H1 (cell line): ENCODE measurements around the gene RAB3IL1. TPM values are rescaled to one million over a fixed set of nuclear protein-coding genes. Genes with fewer than 3 reads are reported as not detected.
A peak's percentile ranks its signal among the peaks of the same experiment; 100 is the strongest.

ENCODE experiments used
- CTCF ChIA-PET: fragments of 300-600 bp; sonication (Branson Sonifier 250); formaldehyde crosslinking; loops from one replicate; lab custom pipeline; 2021; ENCODE audit not compliant: partially characterized antibody; lab: Charles Lee
- POLR2A ChIA-PET: fragments of 300-600 bp; sonication (Branson Sonifier 250); formaldehyde crosslinking; loops from one replicate; lab custom pipeline; 2021; ENCODE audit warnings: inconsistent platforms; ENCODE audit not compliant: partially characterized antibody; lab: Charles Lee
- DNase-seq, 2 experiments: peaks; one replicate each; pipeline versions ENCODE4 v3.0.0 to v3.0.0-alpha.2; 2010 to 2022; ENCODE audit warnings: low spot score in 2 of 2, low read depth in 1 of 2, mixed read lengths in 1 of 2
- FAIRE-seq: peaks from 2 replicates; lab custom pipeline; 2011; peaks lifted over from hg19 to GRCh38; lab: Jason Lieb, UNC
- H2AFZ ChIP-seq: 2 replicates; pipeline ENCODE4 v1.8.1; 2012; ENCODE audit warnings: low read length, inconsistent platforms
- H2AK5ac ChIP-seq: 2 replicates; pipeline ENCODE4 v1.6.1; 2013; ENCODE audit warnings: low read depth, low read length
- H2BK120ac ChIP-seq: replicated peaks from 2 replicates; pipeline ENCODE3; 2013; ENCODE audit warnings: low read depth, low read length, inconsistent platforms
- H2BK12ac ChIP-seq: 2 replicates; pipeline ENCODE4 v1.6.1; 2013; ENCODE audit warnings: low read depth, low read length
- H2BK15ac ChIP-seq: 2 replicates; pipeline ENCODE4 v1.6.1; 2013; ENCODE audit warnings: low read length
- H2BK20ac ChIP-seq: 2 replicates; pipeline ENCODE4 v1.6.1; 2013; ENCODE audit warnings: low read length
- H2BK5ac ChIP-seq: 2 replicates; pipeline ENCODE4 v1.6.1; 2013; ENCODE audit warnings: low read depth, low read length
- H3K14ac ChIP-seq: 2 replicates; pipeline ENCODE4 v1.6.1; 2013; ENCODE audit warnings: inconsistent platforms; ENCODE audit not compliant: insufficient read length
- H3K18ac ChIP-seq: 2 replicates; pipeline ENCODE4 v1.6.1; 2013; ENCODE audit warnings: low read length; ENCODE audit errors: extremely low read depth
- H3K23ac ChIP-seq: 2 replicates; pipeline ENCODE4 v1.6.1; 2013; ENCODE audit warnings: inconsistent platforms; ENCODE audit not compliant: insufficient read length
- H3K23me2 ChIP-seq: 2 replicates; pipeline ENCODE4 v1.6.1; 2013; ENCODE audit warnings: low read depth, low read length
- H3K27ac ChIP-seq: 2 replicates; pipeline ENCODE4 v1.6.1; 2011; ENCODE audit warnings: low read depth, low read length, inconsistent platforms
- H3K27me3 ChIP-seq, 4 experiments: replicated peaks in 1 of 4; 1 replicate in 1 of 4; 2 replicates in 3 of 4; pipeline versions ENCODE4 v1.6.1 to v1.8.1; 2011 to 2013; ENCODE audit warnings: low read length in 3 of 4, mild to moderate bottlenecking in 3 of 4, inconsistent platforms in 2 of 4, mixed read lengths in 2 of 4, moderate library complexity in 1 of 4; ENCODE audit not compliant: control insufficient read depth in 3 of 4, insufficient read depth in 3 of 4; ENCODE audit errors: extremely low read depth in 1 of 4
- H3K36me3 ChIP-seq, 4 experiments: 2 replicates each; pipeline versions ENCODE4 v1.6.1 to v1.8.1; 2011 to 2013; ENCODE audit warnings: mild to moderate bottlenecking in 4 of 4, low read length in 3 of 4, moderate library complexity in 2 of 4, control low read depth in 1 of 4, inconsistent platforms in 1 of 4; ENCODE audit not compliant: insufficient read depth in 4 of 4, control insufficient read depth in 2 of 4
- H3K4ac ChIP-seq: replicated peaks from 2 replicates; pipeline ENCODE3; 2013; ENCODE audit warnings: low read length, low read depth, mixed read lengths, inconsistent platforms; ENCODE audit not compliant: insufficient read length
- H3K4me1 ChIP-seq, 4 experiments: replicated peaks in 1 of 4; 1 replicate in 1 of 4; 2 replicates in 3 of 4; pipeline versions ENCODE4 v1.6.1 to v1.8.1; 2011 to 2013; ENCODE audit warnings: low read length in 3 of 4, inconsistent platforms in 2 of 4, mixed read lengths in 1 of 4; ENCODE audit not compliant: insufficient read depth in 4 of 4, control insufficient read depth in 3 of 4
- H3K4me2 ChIP-seq, 2 experiments: 2 replicates each; pipeline versions ENCODE4 v1.6.1 to v1.8.1; 2011 to 2013; ENCODE audit warnings: low read depth in 2 of 2, low read length in 2 of 2, control low read depth in 1 of 2, inconsistent platforms in 1 of 2, mild to moderate bottlenecking in 1 of 2; ENCODE audit not compliant: insufficient read depth in 1 of 2
- H3K4me3 ChIP-seq, 4 experiments: fragments of 200-600, 300-600 bp in 1 of 4; sonication (generic), shearing (Covaris generic), sonication (Bioruptor Twin) in 1 of 4; 2 replicates each; pipeline versions ENCODE4 v1.5.1 to v1.8.1; 2011 to 2016; ENCODE audit warnings: low read length in 4 of 4, low read depth in 3 of 4, control low read depth in 2 of 4, inconsistent platforms in 2 of 4, mild to moderate bottlenecking in 2 of 4, mixed read lengths in 1 of 4, moderate library complexity in 1 of 4; ENCODE audit not compliant: insufficient read depth in 2 of 4; ENCODE audit errors: extremely low read depth in 1 of 4
- H3K56ac ChIP-seq: replicated peaks from 2 replicates; pipeline ENCODE3; 2013; ENCODE audit warnings: low read depth, mild to moderate bottlenecking, mixed read lengths, low read length, inconsistent platforms; ENCODE audit not compliant: insufficient read length
- H3K79me1 ChIP-seq: 2 replicates; pipeline ENCODE4 v1.6.1; 2013; ENCODE audit warnings: low read depth, low read length, control low read depth
- H3K79me2 ChIP-seq, 2 experiments: 2 replicates each; pipeline versions ENCODE4 v1.6.1 to v1.8.1; 2012 to 2013; ENCODE audit warnings: low read length in 2 of 2, mild to moderate bottlenecking in 2 of 2, inconsistent platforms in 1 of 2; ENCODE audit not compliant: insufficient read depth in 2 of 2, control insufficient read depth in 1 of 2
- H3K9ac ChIP-seq, 4 experiments: replicated peaks in 1 of 4; 1 replicate in 1 of 4; 2 replicates in 3 of 4; pipeline versions ENCODE4 v1.6.1 to v1.8.1; 2011 to 2013; ENCODE audit warnings: low read depth in 3 of 4, low read length in 3 of 4, control low read depth in 2 of 4, mild to moderate bottlenecking in 2 of 4, moderate library complexity in 2 of 4, inconsistent platforms in 1 of 4; ENCODE audit errors: extremely low read depth in 1 of 4
- H3K9me3 ChIP-seq, 2 experiments: 2 replicates each; pipeline versions ENCODE4 v1.6.1 to v1.8.1; 2012 to 2013; ENCODE audit warnings: mild to moderate bottlenecking in 2 of 2, moderate library complexity in 2 of 2, control low read depth in 1 of 2, inconsistent platforms in 1 of 2, low read depth in 1 of 2, low read length in 1 of 2, mixed read lengths in 1 of 2; ENCODE audit not compliant: insufficient read depth in 2 of 2
- H4K20me1 ChIP-seq, 2 experiments: replicated peaks in 1 of 2; 2 replicates each; pipeline versions ENCODE3 to v1.8.1; 2011 to 2013; ENCODE audit warnings: inconsistent platforms in 2 of 2, low read length in 2 of 2, mild to moderate bottlenecking in 1 of 2; ENCODE audit not compliant: insufficient read depth in 2 of 2, control insufficient read depth in 1 of 2
- H4K5ac ChIP-seq: 2 replicates; pipeline ENCODE4 v1.6.1; 2013; ENCODE audit warnings: low read length, low read depth, mixed read lengths, inconsistent platforms; ENCODE audit not compliant: insufficient read length
- H4K8ac ChIP-seq: 2 replicates; pipeline ENCODE4 v1.8.0; 2013; ENCODE audit warnings: mild to moderate bottlenecking, moderate library complexity, low read length, inconsistent platforms; ENCODE audit not compliant: insufficient read depth; ENCODE audit errors: extremely low read depth
- H4K91ac ChIP-seq: replicated peaks from 2 replicates; pipeline ENCODE3; 2013; ENCODE audit warnings: low read length, mixed read lengths, inconsistent platforms; ENCODE audit not compliant: insufficient read length
- BCL11A ChIP-seq, 2 experiments: IDR thresholded peaks; one replicate each; pipeline ENCODE4 v1.6.1; 2011; ENCODE audit warnings: low read depth in 2 of 2, low read length in 2 of 2, mild to moderate bottlenecking in 2 of 2
- BRCA1 ChIP-seq: IDR thresholded peaks from 2 replicates; pipeline ENCODE4 v1.6.1; 2012; ENCODE audit warnings: low read depth, low read length, improper control_type of control experiment
- EP300 ChIP-seq, 2 experiments: IDR thresholded peaks; 1 replicate in 1 of 2; 2 replicates in 1 of 2; pipeline ENCODE4 v1.6.1; 2011 to 2012; ENCODE audit warnings: low read depth in 2 of 2, low read length in 2 of 2, mild to moderate bottlenecking in 2 of 2, borderline replicate concordance in 1 of 2, inconsistent platforms in 1 of 2, moderate library complexity in 1 of 2
- FOSL1 ChIP-seq: IDR thresholded peaks from 2 replicates; pipeline ENCODE4 v1.6.1; 2011; ENCODE audit warnings: mild to moderate bottlenecking, low read depth, low read length, moderate library complexity; ENCODE audit not compliant: insufficient read depth
- GABPA ChIP-seq: IDR thresholded peaks from 2 replicates; pipeline ENCODE4 v1.6.1; 2011; ENCODE audit warnings: mild to moderate bottlenecking, low read length, moderate library complexity, borderline replicate concordance; ENCODE audit not compliant: insufficient read depth
- KDM5A ChIP-seq: fragments of 200-600 bp; IDR thresholded peaks from 2 replicates; pipeline ENCODE4 v1.7.1; 2012; ENCODE audit warnings: mild to moderate bottlenecking, low read length, inconsistent platforms, mixed read lengths
- NANOG ChIP-seq: IDR thresholded peaks from 2 replicates; pipeline ENCODE4 v1.6.1; 2011; ENCODE audit warnings: low read length, low read depth, mild to moderate bottlenecking, inconsistent platforms; ENCODE audit not compliant: insufficient read depth, poor library complexity, severe bottlenecking
- POLR2A ChIP-seq, 2 experiments: IDR thresholded peaks; 1 replicate in 1 of 2; 2 replicates in 1 of 2; pipeline ENCODE4 v1.6.1; 2011; ENCODE audit warnings: low read depth in 2 of 2, low read length in 2 of 2, mild to moderate bottlenecking in 2 of 2; ENCODE audit errors: control extremely low read depth in 1 of 2
- TCF12 ChIP-seq: IDR thresholded peaks from 2 replicates; pipeline ENCODE4 v1.6.1; 2011; ENCODE audit warnings: low read depth, mild to moderate bottlenecking, low read length
- WGBS, 2 experiments: shearing (Covaris generic) in 1 of 2; methylation state at CpG; one replicate each; pipeline versions ENCODE4 v1.1.6 to v1.1.7; 2013 to 2015; ENCODE audit warnings: low lambda C conversion rate in 2 of 2, mixed read lengths in 2 of 2, inconsistent platforms in 1 of 2, low coverage in 1 of 2, missing lambda C conversion rate in 1 of 2; ENCODE audit not compliant: insufficient replicate concordance in 2 of 2, insufficient coverage in 1 of 2, insufficient read length in 1 of 2; ENCODE audit errors: extremely low coverage in 1 of 2, missing lambda C conversion rate in 1 of 2; 5-methylcytosine and 5-hydroxymethylcytosine counted together
- polyA plus RNA-seq, 7 experiments: library from polyadenylated mRNA; depleted of rRNA in 3 of 7; stranded (reverse) in 5 of 7; unstranded in 2 of 7; fragments of >200 nt in 5 of 7; fragments of 200-250 nt in 2 of 7; gene quantifications; 1 replicate in 5 of 7; 2 replicates in 1 of 7; 4 replicates in 1 of 7; pipeline versions ENCODE4 v1.2.1 to v1.2.3, GENCODE V29; 2011 to 2013; ENCODE audit warnings: missing spikeins in 2 of 7, mixed read lengths in 2 of 7
- total RNA-seq: library from RNA; stranded (reverse); fragmentation: NEBNext Ultra II Directional; extraction: Animal tissue kit (Norgen Biotek cat#: 25700); gene quantifications from 2 replicates; pipeline ENCODE4 v1.2.1, GENCODE V29; 2021
- TF ChIP-seq, protein P1 (sequence below): IDR thresholded peaks from 2 replicates; pipeline ENCODE4 v1.6.1; 2012; ENCODE audit warnings: inconsistent platforms

Gene RAB3IL1
- total and polyA plus RNA-seq, 2 of the 8 experiments (the other 6 are each of a cell fraction or from before 2014, with no cell fraction given): 6.8 to 7.9 TPM

DNA sequence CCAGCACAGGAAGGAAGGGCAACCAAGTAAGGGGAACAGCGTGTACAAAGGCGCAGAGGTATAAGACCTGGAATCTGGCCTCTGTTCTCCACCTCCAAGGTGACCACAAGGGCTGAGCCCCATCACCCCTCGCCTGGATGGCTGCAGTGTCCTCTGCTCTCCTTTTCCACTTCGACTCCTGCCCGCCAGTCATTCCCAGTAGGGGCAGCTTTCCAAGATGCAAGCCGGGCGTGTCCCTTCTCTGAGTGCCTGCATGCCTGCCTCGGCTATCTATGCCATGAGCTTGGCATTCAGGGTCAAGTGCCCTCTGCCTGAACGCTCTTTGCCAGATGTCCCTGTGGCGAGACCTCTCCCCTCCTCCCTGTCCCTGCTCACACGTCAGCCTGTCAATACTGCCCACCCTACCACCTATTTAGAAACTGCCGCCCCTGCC is 43.0 kb downstream of the RAB3IL1 start:
- no peaks in the 10 kb centered on the region for H3K79me2 ChIP-seq

More for the DNA sequence above, 43.0 kb downstream of the RAB3IL1 start:
- H2AK5ac ChIP-seq: no peak overlapping the region
- no peak overlapping the region for H3K9ac ChIP-seq
- H4K8ac ChIP-seq: peak overlapping the region; percentile 59; the same call in 1 of the 2 replicates
- no peak overlapping the region for H4K91ac ChIP-seq
- no peak overlapping the region for H2BK5ac ChIP-seq
- peak overlapping the region; percentile 65; the same call in 1 of the 2 replicates for H2BK15ac ChIP-seq
- H2AFZ ChIP-seq: no peak overlapping the region
- H3K14ac ChIP-seq: no peak overlapping the region
- no peak overlapping the region for H3K4me2 ChIP-seq
- no peak overlapping the region for H3K4ac ChIP-seq
- H3K23me2 ChIP-seq: no peaks in the 10 kb centered on the region
- no peak overlapping the region for H4K5ac ChIP-seq
- H3K18ac ChIP-seq: no peak overlapping the region
- no peaks in the 10 kb centered on the region for H3K79me1 ChIP-seq
- FAIRE-seq: no peak
- no peak for DNase-seq
- ChIA-PET CTCF (interaction anchor here (0.6 to 10.9 kb wide), 10 partner anchors 8 to 297 kb away, joined by 3 to 172 read pairs (median 6); no protein-coding TSS in a partner anchor), POLR2A (interaction anchor here (0.7 to 3.1 kb wide), 6 partner anchors 11 to 100 kb away, joined by 3 to 15 read pairs (median 4); no protein-coding TSS in a partner anchor)
- no peak overlapping the region for H2BK12ac ChIP-seq
- H4K20me1 ChIP-seq: peaks cover 0 to 5% of the 10 kb centered on the region in 2 experiments
- peaks cover 4 to 14% (median 4%) of the 10 kb centered on the region in 4 experiments; a peak in 6 of 7 replicates for H3K4me1 ChIP-seq
- no peak for TF ChIP-seq NANOG
- TF ChIP-seq, protein P1, sequence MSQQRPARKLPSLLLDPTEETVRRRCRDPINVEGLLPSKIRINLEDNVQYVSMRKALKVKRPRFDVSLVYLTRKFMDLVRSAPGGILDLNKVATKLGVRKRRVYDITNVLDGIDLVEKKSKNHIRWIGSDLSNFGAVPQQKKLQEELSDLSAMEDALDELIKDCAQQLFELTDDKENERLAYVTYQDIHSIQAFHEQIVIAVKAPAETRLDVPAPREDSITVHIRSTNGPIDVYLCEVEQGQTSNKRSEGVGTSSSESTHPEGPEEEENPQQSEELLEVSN: no peak
- no peak for TF ChIP-seq BRCA1
- no peak for TF ChIP-seq EP300 (IDR thresholded peaks at IDR 0.05; ENCODE audit: borderline replicate concordance in 1 of 2, low read depth in 2 of 2, low read length in 2 of 2)
- TF ChIP-seq BCL11A (IDR thresholded peaks at IDR 0.05; ENCODE audit: low read depth in 2 of 2, low read length in 2 of 2): no peak
- no peak for TF ChIP-seq TCF12
- no peak for TF ChIP-seq GABPA
- TF ChIP-seq KDM5A: no peak
- TF ChIP-seq POLR2A (IDR thresholded peaks at IDR 0.05; ENCODE audit: control extremely low read depth in 1 of 2, low read depth in 2 of 2, low read length in 2 of 2): no peak
- TF ChIP-seq FOSL1: no peak
- H3K56ac ChIP-seq: no peak overlapping the region
- H3K23ac ChIP-seq: no peak overlapping the region
- 89% methylated on average over 8 of the region's 12 CpGs; no CpG with 5 or more reads in 1 of the 2 experiments for WGBS, 2 experiments
- H3K4me3 ChIP-seq: no peak overlapping the region
- no peaks in the 10 kb centered on the region for H3K9me3 ChIP-seq
- no peak overlapping the region for H3K27ac ChIP-seq
- peaks cover 0 to 4% (median 0%) of the 10 kb centered on the region in 4 experiments; a peak in 1 of 8 replicates for H3K36me3 ChIP-seq
- H2BK20ac ChIP-seq: 0 out of 2 replicates have a peak overlapping the region, but pooled peaks have one; percentile 21
- peaks cover 0 to 11% (median 8%) of the 10 kb centered on the region in 4 experiments; a peak in 5 of 7 replicates for H3K27me3 ChIP-seq
- no peak overlapping the region for H2BK120ac ChIP-seq
